BLaER1 (cell line): Measurements from ENCODE around the gene SAMMSON.

Source experiments
- H3K27ac ChIP-seq: shearing (Covaris generic); formaldehyde crosslinking; 2 replicates; pipeline ENCODE4 v1.8.1; 2022
- H3K27me3 ChIP-seq: shearing (Covaris generic); formaldehyde crosslinking; 2 replicates; pipeline ENCODE4 v1.8.1; 2022
- H3K36me3 ChIP-seq: shearing (Covaris generic); formaldehyde crosslinking; 2 replicates; pipeline ENCODE4 v1.8.1; 2022
- H3K4me1 ChIP-seq: shearing (Covaris generic); formaldehyde crosslinking; 2 replicates; pipeline ENCODE4 v1.8.1; 2022
- H3K4me2 ChIP-seq: shearing (Covaris generic); formaldehyde crosslinking; 2 replicates; pipeline ENCODE4 v1.8.1; 2022
- H3K4me3 ChIP-seq: shearing (Covaris generic); formaldehyde crosslinking; 2 replicates; pipeline ENCODE4 v1.8.1; 2022
- H3K9ac ChIP-seq: shearing (Covaris generic); formaldehyde crosslinking; 2 replicates; pipeline ENCODE4 v1.8.1; 2022
- H3K9me3 ChIP-seq: shearing (Covaris generic); formaldehyde crosslinking; 2 replicates; pipeline ENCODE4 v1.8.1; 2022
- H4K20me1 ChIP-seq: shearing (Covaris generic); formaldehyde crosslinking; 2 replicates; pipeline ENCODE4 v1.8.1; 2022
- Cebpa-rat ChIP-seq: shearing (Covaris generic); IDR thresholded peaks from 2 replicates; pipeline ENCODE4 v1.8.1; 2022

SAMMSON gene

GRCh38 chr3:70072754-70073153, 73.2 kb downstream of the SAMMSON start:
- peaks cover 32% of the 10 kb centered on the region for H3K4me1 ChIP-seq
- no peaks in the 10 kb centered on the region for H3K27me3 ChIP-seq
- H3K27ac ChIP-seq: no peak overlapping the region
- H3K36me3 ChIP-seq: no peaks in the 10 kb centered on the region
- no peak overlapping the region for H3K4me3 ChIP-seq
- no peak overlapping the region for H3K4me2 ChIP-seq
- H4K20me1 ChIP-seq: no peaks in the 10 kb centered on the region
- 0 out of 2 replicates have a peak, but pooled peaks cover under 1% of the 10 kb centered on the region for H3K9me3 ChIP-seq
- no peak overlapping the region for H3K9ac ChIP-seq
- no peak for TF ChIP-seq Cebpa-rat

GRCh38 chr3:70075101-70075500, 75.6 kb downstream of the SAMMSON start:
- Histone ChIP-seq H3K9me3 (peaks cover 9% of the 10 kb centered on the region), H3K4me3 (no peak overlapping the region), H3K27me3 (no peaks in the 10 kb centered on the region), H3K36me3 (no peaks in the 10 kb centered on the region), H3K9ac (no peak overlapping the region), H3K4me2 (no peak overlapping the region), H3K27ac (no peak overlapping the region), H4K20me1 (no peaks in the 10 kb centered on the region), H3K4me1 (0 out of 2 replicates have a peak, but pooled peaks cover 11% of the 10 kb centered on the region)
- TF ChIP-seq Cebpa-rat: no peak

- H4K20me1 ChIP-seq: no peaks in the 10 kb centered on the region
- H3K36me3 ChIP-seq: no peaks in the 10 kb centered on the region
- no peak for TF ChIP-seq Cebpa-rat
- H3K9me3 ChIP-seq: peaks cover 9% of the 10 kb centered on the region
- H3K27me3 ChIP-seq: no peaks in the 10 kb centered on the region
- H3K4me2 ChIP-seq: no peak overlapping the region
- H3K9ac ChIP-seq: no peak overlapping the region
- no peak overlapping the region for H3K4me3 ChIP-seq
- 0 out of 2 replicates have a peak, but pooled peaks cover 7% of the 10 kb centered on the region for H3K4me1 ChIP-seq
- no peak overlapping the region for H3K27ac ChIP-seq
These were observed 76.9 kb downstream of the SAMMSON start for GRCh38 chr3:70076396-70076795.

GRCh38 chr3:70078778-70079177, 79.2 kb downstream of the SAMMSON start:
- Histone ChIP-seq H4K20me1 (no peaks in the 10 kb centered on the region), H3K9me3 (peaks cover 9% of the 10 kb centered on the region), H3K9ac (no peak overlapping the region), H3K4me3 (no peak overlapping the region), H3K4me2 (no peak overlapping the region), H3K27me3 (no peaks in the 10 kb centered on the region), H3K36me3 (no peaks in the 10 kb centered on the region), H3K27ac (no peak overlapping the region), H3K4me1 (no peaks in the 10 kb centered on the region)
- no peak for TF ChIP-seq Cebpa-rat

GRCh38 chr3:70085613-70086012, 86.1 kb downstream of the SAMMSON start:
- Histone ChIP-seq H4K20me1 (no peaks in the 10 kb centered on the region), H3K27me3 (no peaks in the 10 kb centered on the region), H3K9me3 (no peaks in the 10 kb centered on the region), H3K27ac (no peak overlapping the region), H3K4me1 (no peaks in the 10 kb centered on the region), H3K36me3 (no peaks in the 10 kb centered on the region), H3K4me3 (no peak overlapping the region), H3K4me2 (no peak overlapping the region), H3K9ac (no peak overlapping the region)
- TF ChIP-seq Cebpa-rat: no peak

- Histone ChIP-seq H3K4me2 (no peak overlapping the region), H3K36me3 (no peaks in the 10 kb centered on the region), H3K4me3 (no peak overlapping the region), H3K4me1 (no peaks in the 10 kb centered on the region), H3K27ac (no peak overlapping the region), H3K9me3 (no peaks in the 10 kb centered on the region), H3K9ac (no peak overlapping the region), H3K27me3 (no peaks in the 10 kb centered on the region), H4K20me1 (no peaks in the 10 kb centered on the region)
- no peak for TF ChIP-seq Cebpa-rat
These were observed 86.8 kb downstream of the SAMMSON start for GRCh38 chr3:70086336-70086735.

GRCh38 chr3:70090322-70090913, 90.9 kb downstream of the SAMMSON start:
- Histone ChIP-seq H3K9ac (no peak overlapping the region), H3K4me1 (peaks cover 11% of the 10 kb centered on the region), H3K27me3 (no peaks in the 10 kb centered on the region), H4K20me1 (no peaks in the 10 kb centered on the region), H3K4me3 (no peak overlapping the region), H3K9me3 (no peaks in the 10 kb centered on the region), H3K27ac (no peak overlapping the region), H3K4me2 (no peak overlapping the region), H3K36me3 (no peaks in the 10 kb centered on the region)
- TF ChIP-seq Cebpa-rat: no peak

GRCh38 chr3:70094197-70094596, 94.7 kb downstream of the SAMMSON start:
- H3K4me3 ChIP-seq: no peak overlapping the region
- H3K27ac ChIP-seq: no peak overlapping the region
- H3K36me3 ChIP-seq: no peaks in the 10 kb centered on the region
- H4K20me1 ChIP-seq: no peaks in the 10 kb centered on the region
- no peaks in the 10 kb centered on the region for H3K27me3 ChIP-seq
- peaks cover 11% of the 10 kb centered on the region for H3K4me1 ChIP-seq
- peak overlapping the region; percentile 23 for H3K4me2 ChIP-seq
- TF ChIP-seq Cebpa-rat: no peak
- no peaks in the 10 kb centered on the region for H3K9me3 ChIP-seq
- H3K9ac ChIP-seq: no peak overlapping the region

- H3K4me3 ChIP-seq: no peak overlapping the region
- H3K4me2 ChIP-seq: no peak overlapping the region
- H3K9ac ChIP-seq: no peak overlapping the region
- peak; percentile 54 for TF ChIP-seq Cebpa-rat
- H3K27me3 ChIP-seq: no peaks in the 10 kb centered on the region
- H3K4me1 ChIP-seq: peaks cover 11% of the 10 kb centered on the region
- no peak overlapping the region for H3K27ac ChIP-seq
- no peaks in the 10 kb centered on the region for H4K20me1 ChIP-seq
- no peaks in the 10 kb centered on the region for H3K9me3 ChIP-seq
- no peaks in the 10 kb centered on the region for H3K36me3 ChIP-seq
These were observed 95.7 kb downstream of the SAMMSON start for GRCh38 chr3:70095260-70095659.

- Histone ChIP-seq H3K27ac (no peak overlapping the region), H3K4me3 (no peak overlapping the region)
- TF ChIP-seq Cebpa-rat: no peak
These were observed 97.0 kb downstream of the SAMMSON start for GRCh38 chr3:70096376-70097066.

More at GRCh38 chr3:70096376-70097066, 97.0 kb downstream of the SAMMSON start:
- Histone ChIP-seq H3K4me2 (no peak overlapping the region), H3K36me3 (no peaks in the 10 kb centered on the region), H4K20me1 (no peaks in the 10 kb centered on the region), H3K9me3 (no peaks in the 10 kb centered on the region), H3K4me1 (peaks cover 11% of the 10 kb centered on the region), H3K9ac (no peak overlapping the region), H3K27me3 (no peaks in the 10 kb centered on the region)
